Osteocyte (in vitro differentiated cells): ENCODE data around the gene ST8SIA5. TPM values are rescaled to one million over a fixed set of nuclear protein-coding genes. Genes with fewer than 3 reads are reported as not detected.
A peak's percentile ranks its signal among the peaks of the same experiment; 100 is the strongest.

Experiments
- DNase-seq: peaks from one replicate; pipeline ENCODE4 v3.0.0; 2021; ENCODE audit warnings: mixed read lengths; ENCODE audit not compliant: unreplicated experiment; ENCODE audit errors: extremely low spot score
- H3K27ac Mint-ChIP-seq: one replicate; pipeline ENCODE4 v1.8.0; 2021; ENCODE audit warnings: mild to moderate bottlenecking, mixed read lengths; ENCODE audit not compliant: unreplicated experiment
- H3K27me3 Mint-ChIP-seq: one replicate; pipeline ENCODE4 v1.8.0; 2021; ENCODE audit warnings: mixed read lengths; ENCODE audit not compliant: unreplicated experiment
- H3K36me3 Mint-ChIP-seq: one replicate; pipeline ENCODE4 v1.8.0; 2021; ENCODE audit warnings: mixed read lengths; ENCODE audit not compliant: unreplicated experiment
- H3K4me1 Mint-ChIP-seq: one replicate; pipeline ENCODE4 v1.8.0; 2021; ENCODE audit warnings: mixed read lengths; ENCODE audit not compliant: unreplicated experiment
- H3K4me3 Mint-ChIP-seq: one replicate; pipeline ENCODE4 v1.8.0; 2021; ENCODE audit warnings: mild to moderate bottlenecking, moderate library complexity, mixed read lengths; ENCODE audit not compliant: unreplicated experiment
- H3K9me3 Mint-ChIP-seq: one replicate; pipeline ENCODE4 v1.8.0; 2021; ENCODE audit warnings: mixed read lengths; ENCODE audit not compliant: unreplicated experiment
- CTCF ChIP-seq: fragments of 200-600 bp; sonication (generic); IDR thresholded peaks from 2 replicates; pipeline ENCODE4 v1.5.0; 2021; ENCODE audit warnings: antibody characterized with exemption, mild to moderate bottlenecking, moderate library complexity
- total RNA-seq: library from RNA; stranded (reverse); gene quantifications from 2 replicates; pipeline ENCODE4 v1.2.1, GENCODE V29; 2021

Gene ST8SIA5
- total RNA-seq, 1 donor from 2014 or later: 0.30 TPM

GRCh38 chr18:46642561-46642960 is 114.3 kb downstream of the ST8SIA5 start:
- Mint-ChIP-seq H3K36me3 (no peaks in the 10 kb centered on the region), H3K4me1 (no peaks in the 10 kb centered on the region), H3K27me3 (peaks cover 47% of the 10 kb centered on the region), H3K9me3 (no peaks in the 10 kb centered on the region), H3K4me3 (no peak overlapping the region), H3K27ac (no peak overlapping the region)
- no peak for DNase-seq
- no peak for TF ChIP-seq CTCF

GRCh38 chr18:46641917-46642316 is 114.9 kb downstream of the ST8SIA5 start:
- Mint-ChIP-seq H3K36me3 (no peaks in the 10 kb centered on the region), H3K27me3 (peaks cover 47% of the 10 kb centered on the region), H3K4me1 (no peaks in the 10 kb centered on the region), H3K4me3 (no peak overlapping the region), H3K9me3 (no peaks in the 10 kb centered on the region), H3K27ac (no peak overlapping the region)
- DNase-seq: no peak
- TF ChIP-seq CTCF: no peak

- Mint-ChIP-seq H3K36me3 (no peaks in the 10 kb centered on the region), H3K27ac (no peak overlapping the region), H3K4me1 (no peaks in the 10 kb centered on the region), H3K27me3 (peaks cover 36% of the 10 kb centered on the region), H3K9me3 (no peaks in the 10 kb centered on the region), H3K4me3 (no peak overlapping the region)
- no peak for DNase-seq
- TF ChIP-seq CTCF: no peak
Measured at GRCh38 chr18:46639386-46639785, 117.5 kb downstream of the ST8SIA5 start.

GRCh38 chr18:46636040-46636630 is 120.7 kb downstream of the ST8SIA5 start:
- no peak overlapping the region for H3K4me3 Mint-ChIP-seq
- no peaks in the 10 kb centered on the region for H3K36me3 Mint-ChIP-seq
- H3K4me1 Mint-ChIP-seq: no peaks in the 10 kb centered on the region
- H3K27ac Mint-ChIP-seq: no peak overlapping the region
- no peaks in the 10 kb centered on the region for H3K9me3 Mint-ChIP-seq
- no peak for TF ChIP-seq CTCF
- peaks cover 13% of the 10 kb centered on the region for H3K27me3 Mint-ChIP-seq
- DNase-seq: peak; percentile 54

GRCh38 chr18:46632401-46633071 is 124.3 kb downstream of the ST8SIA5 start:
- Mint-ChIP-seq H3K27me3 (peaks cover 8% of the 10 kb centered on the region), H3K27ac (no peak overlapping the region), H3K4me3 (no peak overlapping the region), H3K36me3 (no peaks in the 10 kb centered on the region), H3K9me3 (no peaks in the 10 kb centered on the region), H3K4me1 (no peaks in the 10 kb centered on the region)
- peak; percentile 63 for DNase-seq
- TF ChIP-seq CTCF: no peak
